Measurements from ENCODE around the gene DLG2.
"Not testable (repeated sequence)": the region's sequence is repeated elsewhere in the genome, so short reads cannot be mapped to it uniquely, and the experiment has no call there.

Gene DLG2

GRCh38 chr11:85346484-85346883 lies 280.7 kb downstream of the DLG2 start:
- no peak for DNase-seq (ENCODE audit: low read depth)
- no peak for TF ChIP-seq CTCF (IDR thresholded peaks at IDR 0.05; ENCODE audit: control insufficient read depth, extremely low read depth, insufficient read depth)
- no peak overlapping the region for H3K4me3 ChIP-seq (ENCODE audit: low read depth, low read length)

GRCh38 chr11:85340846-85341245 lies 286.3 kb downstream of the DLG2 start:
- H3K4me3 ChIP-seq (ENCODE audit: low read depth, low read length); DNase-seq (ENCODE audit: low read depth): not testable (repeated sequence)

GRCh38 chr11:85318573-85318972 lies 308.6 kb downstream of the DLG2 start:
- no peak overlapping the region for H3K4me3 ChIP-seq (ENCODE audit: low read depth, low read length)
- DNase-seq (ENCODE audit: low read depth), result no peak
- TF ChIP-seq CTCF (IDR thresholded peaks at IDR 0.05; ENCODE audit: control insufficient read depth, extremely low read depth, insufficient read depth), result no peak

- DNase-seq (ENCODE audit: low read depth), result no peak
- no peak for TF ChIP-seq CTCF (IDR thresholded peaks at IDR 0.05; ENCODE audit: control insufficient read depth, extremely low read depth, insufficient read depth)
- no peak overlapping the region for H3K4me3 ChIP-seq (ENCODE audit: low read depth, low read length)
These were observed 310.2 kb downstream of the DLG2 start for GRCh38 chr11:85316967-85317366.

GRCh38 chr11:85313741-85314140 lies 313.4 kb downstream of the DLG2 start:
- no peak for DNase-seq (ENCODE audit: low read depth)
- TF ChIP-seq CTCF (IDR thresholded peaks at IDR 0.05; ENCODE audit: control insufficient read depth, extremely low read depth, insufficient read depth), result no peak

GRCh38 chr11:85310479-85310878 lies 316.7 kb downstream of the DLG2 start:
- TF ChIP-seq CTCF (IDR thresholded peaks at IDR 0.05; ENCODE audit: control insufficient read depth, extremely low read depth, insufficient read depth), result no peak
- no peak overlapping the region for H3K4me3 ChIP-seq (ENCODE audit: low read depth, low read length)
- DNase-seq (ENCODE audit: low read depth), result no peak

More at GRCh38 chr11:85313741-85314140, 313.4 kb downstream of the DLG2 start:
- no peak overlapping the region for H3K4me3 ChIP-seq (ENCODE audit: low read depth, low read length)

- TF ChIP-seq CTCF (IDR thresholded peaks at IDR 0.05; ENCODE audit: control insufficient read depth, extremely low read depth, insufficient read depth), result no peak
- no peak overlapping the region for H3K4me3 ChIP-seq (ENCODE audit: low read depth, low read length)
- DNase-seq (ENCODE audit: low read depth), result no peak
These were observed 319.8 kb downstream of the DLG2 start for GRCh38 chr11:85307366-85307765.
